HG02588 (cell line): ENCODE data around the gene SIRT2.
"Not testable (repeated sequence)": the region's sequence is repeated elsewhere in the genome, so short reads cannot be mapped to it uniquely, and the experiment has no call there.

Experiments
- ATAC-seq: cut with Tn5 transposase; IDR thresholded peaks from one replicate; pipeline ENCODE4 v1.9.1; 2021; ENCODE audit warnings: mild to moderate bottlenecking, moderate library complexity; ENCODE audit not compliant: unreplicated experiment

Gene SIRT2

GRCh38 chr19:38830039-38830733 lies 69.2 kb downstream of the SIRT2 start:
- no peak for ATAC-seq

- not testable (repeated sequence) for ATAC-seq
Measured at GRCh38 chr19:38829203-38829602, 70.2 kb downstream of the SIRT2 start.
